ENCODE measurements around the gene OGFOD2.

Gene OGFOD2

GRCh38 chr12:122955156-122955555, 19.9 kb upstream of the OGFOD2 start:
- TF ChIP-seq, protein P1, sequence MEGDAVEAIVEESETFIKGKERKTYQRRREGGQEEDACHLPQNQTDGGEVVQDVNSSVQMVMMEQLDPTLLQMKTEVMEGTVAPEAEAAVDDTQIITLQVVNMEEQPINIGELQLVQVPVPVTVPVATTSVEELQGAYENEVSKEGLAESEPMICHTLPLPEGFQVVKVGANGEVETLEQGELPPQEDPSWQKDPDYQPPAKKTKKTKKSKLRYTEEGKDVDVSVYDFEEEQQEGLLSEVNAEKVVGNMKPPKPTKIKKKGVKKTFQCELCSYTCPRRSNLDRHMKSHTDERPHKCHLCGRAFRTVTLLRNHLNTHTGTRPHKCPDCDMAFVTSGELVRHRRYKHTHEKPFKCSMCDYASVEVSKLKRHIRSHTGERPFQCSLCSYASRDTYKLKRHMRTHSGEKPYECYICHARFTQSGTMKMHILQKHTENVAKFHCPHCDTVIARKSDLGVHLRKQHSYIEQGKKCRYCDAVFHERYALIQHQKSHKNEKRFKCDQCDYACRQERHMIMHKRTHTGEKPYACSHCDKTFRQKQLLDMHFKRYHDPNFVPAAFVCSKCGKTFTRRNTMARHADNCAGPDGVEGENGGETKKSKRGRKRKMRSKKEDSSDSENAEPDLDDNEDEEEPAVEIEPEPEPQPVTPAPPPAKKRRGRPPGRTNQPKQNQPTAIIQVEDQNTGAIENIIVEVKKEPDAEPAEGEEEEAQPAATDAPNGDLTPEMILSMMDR (conservative IDR thresholded peaks at IDR 0.05; ENCODE audit: low read depth, low read length), result no peak
- Histone ChIP-seq H3K27ac (no peak overlapping the region), H3K79me2 (ENCODE audit: insufficient read depth, low read depth) (no peaks in the 10 kb centered on the region), H2AFZ (ENCODE audit: low read depth) (no peak overlapping the region), H3K4me1 (ENCODE audit: low read depth, poor library complexity, severe bottlenecking) (peaks cover 16% of the 10 kb centered on the region), H3K27me3 (ENCODE audit: insufficient read depth, low read depth) (no peaks in the 10 kb centered on the region), H3K9ac (no peak overlapping the region), H4K20me1 (ENCODE audit: insufficient read depth) (no peaks in the 10 kb centered on the region), H3K4me3 (IDR thresholded peaks at IDR 0.05; ENCODE audit: insufficient read depth, low read depth, low read length) (no peak overlapping the region), H3K36me3 (ENCODE audit: insufficient read depth) (no peaks in the 10 kb centered on the region), H3K4me2 (no peak overlapping the region)

GRCh38 chr12:122956035-122956434, 19.0 kb upstream of the OGFOD2 start:
- Histone ChIP-seq H3K4me2 (no peak overlapping the region), H3K27ac (no peak overlapping the region), H3K79me2 (ENCODE audit: insufficient read depth, low read depth) (no peaks in the 10 kb centered on the region), H3K36me3 (ENCODE audit: insufficient read depth) (no peaks in the 10 kb centered on the region), H3K4me3 (IDR thresholded peaks at IDR 0.05; ENCODE audit: insufficient read depth, low read depth, low read length) (no peak overlapping the region), H3K4me1 (ENCODE audit: low read depth, poor library complexity, severe bottlenecking) (peaks cover 16% of the 10 kb centered on the region), H2AFZ (ENCODE audit: low read depth) (no peak overlapping the region), H3K9ac (no peak overlapping the region), H3K27me3 (ENCODE audit: insufficient read depth, low read depth) (no peaks in the 10 kb centered on the region), H4K20me1 (ENCODE audit: insufficient read depth) (no peaks in the 10 kb centered on the region)
- TF ChIP-seq, protein P1 (conservative IDR thresholded peaks at IDR 0.05; ENCODE audit: low read depth, low read length), result no peak

GRCh38 chr12:122958198-122958888, 16.7 kb upstream of the OGFOD2 start:
- no peaks in the 10 kb centered on the region for H3K36me3 ChIP-seq (ENCODE audit: insufficient read depth)
- TF ChIP-seq, protein P1 (conservative IDR thresholded peaks at IDR 0.05; ENCODE audit: low read depth, low read length), result no peak
- no peak overlapping the region for H3K4me3 ChIP-seq (IDR thresholded peaks at IDR 0.05; ENCODE audit: insufficient read depth, low read depth, low read length)
- H3K4me1 ChIP-seq (ENCODE audit: low read depth, poor library complexity, severe bottlenecking), result peaks cover 5% of the 10 kb centered on the region
- H2AFZ ChIP-seq (ENCODE audit: low read depth), result no peak overlapping the region
- no peaks in the 10 kb centered on the region for H3K27me3 ChIP-seq (ENCODE audit: insufficient read depth, low read depth)
- no peaks in the 10 kb centered on the region for H3K79me2 ChIP-seq (ENCODE audit: insufficient read depth, low read depth)
- H3K9ac ChIP-seq, result no peak overlapping the region
- no peak overlapping the region for H3K27ac ChIP-seq
- H4K20me1 ChIP-seq (ENCODE audit: insufficient read depth), result no peaks in the 10 kb centered on the region
- H3K4me2 ChIP-seq, result no peak overlapping the region

GRCh38 chr12:122959566-122960192, 15.4 kb upstream of the OGFOD2 start:
- TF ChIP-seq, protein P1 (conservative IDR thresholded peaks at IDR 0.05; ENCODE audit: low read depth, low read length), result no peak

More at GRCh38 chr12:122959566-122960192, 15.4 kb upstream of the OGFOD2 start:
- Histone ChIP-seq H3K79me2 (ENCODE audit: insufficient read depth, low read depth) (no peaks in the 10 kb centered on the region), H3K9ac (no peak overlapping the region), H3K27ac (no peak overlapping the region), H3K4me1 (ENCODE audit: low read depth, poor library complexity, severe bottlenecking) (no peaks in the 10 kb centered on the region), H2AFZ (ENCODE audit: low read depth) (no peak overlapping the region), H3K4me2 (no peak overlapping the region), H3K4me3 (IDR thresholded peaks at IDR 0.05; ENCODE audit: insufficient read depth, low read depth, low read length) (no peak overlapping the region), H3K36me3 (ENCODE audit: insufficient read depth) (no peaks in the 10 kb centered on the region), H4K20me1 (ENCODE audit: insufficient read depth) (no peaks in the 10 kb centered on the region), H3K27me3 (ENCODE audit: insufficient read depth, low read depth) (no peaks in the 10 kb centered on the region)

All from KMS-11 (cell line).